IPS DF 4.7 (cell line): ENCODE data around the gene RBM34.
"Not testable (repeated sequence)": the region's sequence is repeated elsewhere in the genome, so short reads cannot be mapped to it uniquely, and the experiment has no call there.

ENCODE experiments used
- DNase-seq: peaks from one replicate; pipeline ENCODE4 v3.0.0-alpha.2; 2013; ENCODE audit warnings: low spot score; ENCODE audit errors: extremely low read depth

The RBM34 gene

GRCh38 chr1:235093013-235093695, 67.9 kb downstream of the RBM34 start:
- DNase-seq: peak; percentile 80

- not testable (repeated sequence) for DNase-seq
Measured at GRCh38 chr1:235092415-235092814, 68.6 kb downstream of the RBM34 start.

GRCh38 chr1:235092045-235092406, 69.0 kb downstream of the RBM34 start:
- not testable (repeated sequence) for DNase-seq

GRCh38 chr1:235091319-235092044, 69.6 kb downstream of the RBM34 start:
- not testable (repeated sequence) for DNase-seq

GRCh38 chr1:235090406-235091069, 70.5 kb downstream of the RBM34 start:
- DNase-seq: peak; percentile 74

- DNase-seq: no peak
Measured at GRCh38 chr1:235088907-235089306, 72.1 kb downstream of the RBM34 start.

GRCh38 chr1:235088430-235088829, 72.6 kb downstream of the RBM34 start:
- no peak for DNase-seq

GRCh38 chr1:235087906-235088305, 73.1 kb downstream of the RBM34 start:
- no peak for DNase-seq

GRCh38 chr1:235085411-235086117, 75.5 kb downstream of the RBM34 start:
- DNase-seq: not testable (repeated sequence)
